ENCODE measurements around the gene UBE2O. TPM values are rescaled to one million over a fixed set of nuclear protein-coding genes. Genes with fewer than 3 reads are reported as not detected.

The UBE2O gene
- total RNA-seq, 1 experiment from 2014 or later = 68.9 TPM

DNA sequence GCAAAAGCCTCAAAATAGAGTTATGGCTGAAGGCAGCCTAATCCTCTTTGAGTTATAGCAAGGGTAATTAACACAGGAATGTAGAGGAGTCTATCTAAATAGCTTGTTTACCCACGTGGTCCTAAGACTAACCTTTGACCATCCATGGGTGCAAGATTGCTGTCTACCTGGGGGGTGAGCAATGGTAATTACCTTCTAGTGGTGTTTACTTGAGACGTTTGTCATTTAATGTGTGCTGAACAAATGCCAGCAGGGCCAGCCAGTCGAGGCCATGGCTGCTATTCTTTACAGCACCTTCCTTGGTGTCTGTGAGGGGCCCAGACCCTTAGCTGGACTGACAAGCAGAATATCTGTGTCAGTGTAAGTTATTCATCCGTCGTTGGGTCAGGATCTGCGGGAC is 85.3 kb downstream of the UBE2O start:
- ATAC-seq = no peak
- H3K36me3 Mint-ChIP-seq = no peaks in the 10 kb centered on the region
- peaks cover 26% of the 10 kb centered on the region for H3K4me1 Mint-ChIP-seq
- no peaks in the 10 kb centered on the region for H3K9me3 Mint-ChIP-seq
- H3K4me3 Mint-ChIP-seq = no peak overlapping the region
- POLR2A ChIA-PET = no interaction called here
- no peaks in the 10 kb centered on the region; the same call in 1 of the 2 replicates for H3K27me3 Mint-ChIP-seq (ENCODE audit: low read depth)
- TF ChIP-seq TCF7 (CRISPR knock-in tag; IDR thresholded peaks at IDR 0.05; ENCODE audit: low read depth) (no peak), TP53 (CRISPR knock-in tag; IDR thresholded peaks at IDR 0.05) (no peak), RORB (CRISPR knock-in tag; IDR thresholded peaks at IDR 0.05) (no peak), SOX15 (CRISPR knock-in tag; IDR thresholded peaks at IDR 0.05) (no peak), ZNF416 (CRISPR knock-in tag; IDR thresholded peaks at IDR 0.05) (no peak), RELA (CRISPR knock-in tag; IDR thresholded peaks at IDR 0.05; ENCODE audit: borderline replicate concordance) (no peak), OVOL2 (CRISPR knock-in tag; IDR thresholded peaks at IDR 0.05; ENCODE audit: borderline replicate concordance) (no peak)
- TF ChIP-seq, protein P1, sequence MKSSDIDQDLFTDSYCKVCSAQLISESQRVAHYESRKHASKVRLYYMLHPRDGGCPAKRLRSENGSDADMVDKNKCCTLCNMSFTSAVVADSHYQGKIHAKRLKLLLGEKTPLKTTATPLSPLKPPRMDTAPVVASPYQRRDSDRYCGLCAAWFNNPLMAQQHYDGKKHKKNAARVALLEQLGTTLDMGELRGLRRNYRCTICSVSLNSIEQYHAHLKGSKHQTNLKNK (CRISPR knock-in tag; IDR thresholded peaks at IDR 0.05) = no peak
- TF ChIP-seq, protein P2, sequence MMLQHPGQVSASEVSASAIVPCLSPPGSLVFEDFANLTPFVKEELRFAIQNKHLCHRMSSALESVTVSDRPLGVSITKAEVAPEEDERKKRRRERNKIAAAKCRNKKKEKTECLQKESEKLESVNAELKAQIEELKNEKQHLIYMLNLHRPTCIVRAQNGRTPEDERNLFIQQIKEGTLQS (CRISPR knock-in tag; conservative IDR thresholded peaks at IDR 0.05) = no peak
- TF ChIP-seq, protein P3, sequence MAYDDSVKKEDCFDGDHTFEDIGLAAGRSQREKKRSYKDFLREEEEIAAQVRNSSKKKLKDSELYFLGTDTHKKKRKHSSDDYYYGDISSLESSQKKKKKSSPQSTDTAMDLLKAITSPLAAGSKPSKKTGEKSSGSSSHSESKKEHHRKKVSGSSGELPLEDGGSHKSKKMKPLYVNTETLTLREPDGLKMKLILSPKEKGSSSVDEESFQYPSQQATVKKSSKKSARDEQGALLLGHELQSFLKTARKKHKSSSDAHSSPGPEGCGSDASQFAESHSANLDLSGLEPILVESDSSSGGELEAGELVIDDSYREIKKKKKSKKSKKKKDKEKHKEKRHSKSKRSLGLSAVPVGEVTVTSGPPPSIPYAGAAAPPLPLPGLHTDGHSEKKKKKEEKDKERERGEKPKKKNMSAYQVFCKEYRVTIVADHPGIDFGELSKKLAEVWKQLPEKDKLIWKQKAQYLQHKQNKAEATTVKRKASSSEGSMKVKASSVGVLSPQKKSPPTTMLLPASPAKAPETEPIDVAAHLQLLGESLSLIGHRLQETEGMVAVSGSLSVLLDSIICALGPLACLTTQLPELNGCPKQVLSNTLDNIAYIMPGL (CRISPR knock-in tag; IDR thresholded peaks at IDR 0.05) = no peak
- TF ChIP-seq, protein P4, sequence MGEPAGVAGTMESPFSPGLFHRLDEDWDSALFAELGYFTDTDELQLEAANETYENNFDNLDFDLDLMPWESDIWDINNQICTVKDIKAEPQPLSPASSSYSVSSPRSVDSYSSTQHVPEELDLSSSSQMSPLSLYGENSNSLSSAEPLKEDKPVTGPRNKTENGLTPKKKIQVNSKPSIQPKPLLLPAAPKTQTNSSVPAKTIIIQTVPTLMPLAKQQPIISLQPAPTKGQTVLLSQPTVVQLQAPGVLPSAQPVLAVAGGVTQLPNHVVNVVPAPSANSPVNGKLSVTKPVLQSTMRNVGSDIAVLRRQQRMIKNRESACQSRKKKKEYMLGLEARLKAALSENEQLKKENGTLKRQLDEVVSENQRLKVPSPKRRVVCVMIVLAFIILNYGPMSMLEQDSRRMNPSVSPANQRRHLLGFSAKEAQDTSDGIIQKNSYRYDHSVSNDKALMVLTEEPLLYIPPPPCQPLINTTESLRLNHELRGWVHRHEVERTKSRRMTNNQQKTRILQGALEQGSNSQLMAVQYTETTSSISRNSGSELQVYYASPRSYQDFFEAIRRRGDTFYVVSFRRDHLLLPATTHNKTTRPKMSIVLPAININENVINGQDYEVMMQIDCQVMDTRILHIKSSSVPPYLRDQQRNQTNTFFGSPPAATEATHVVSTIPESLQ (CRISPR knock-in tag; IDR thresholded peaks at IDR 0.05) = no peak
- TF ChIP-seq, protein P5, sequence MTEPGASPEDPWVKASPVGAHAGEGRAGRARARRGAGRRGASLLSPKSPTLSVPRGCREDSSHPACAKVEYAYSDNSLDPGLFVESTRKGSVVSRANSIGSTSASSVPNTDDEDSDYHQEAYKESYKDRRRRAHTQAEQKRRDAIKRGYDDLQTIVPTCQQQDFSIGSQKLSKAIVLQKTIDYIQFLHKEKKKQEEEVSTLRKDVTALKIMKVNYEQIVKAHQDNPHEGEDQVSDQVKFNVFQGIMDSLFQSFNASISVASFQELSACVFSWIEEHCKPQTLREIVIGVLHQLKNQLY (CRISPR knock-in tag; IDR thresholded peaks at IDR 0.05) = no peak
- DNase-seq (ENCODE audit: low spot score) = no peak
- CTCF ChIA-PET = interaction anchor here (3.5 to 4.3 kb wide), 2 partner anchors 15 to 30 kb away, joined by 34 to 54 read pairs; partner anchors contain the start of gene PRPSAP1
- peak overlapping the region; percentile 58; the same call in 1 of the 2 replicates for H3K27ac Mint-ChIP-seq

DNA sequence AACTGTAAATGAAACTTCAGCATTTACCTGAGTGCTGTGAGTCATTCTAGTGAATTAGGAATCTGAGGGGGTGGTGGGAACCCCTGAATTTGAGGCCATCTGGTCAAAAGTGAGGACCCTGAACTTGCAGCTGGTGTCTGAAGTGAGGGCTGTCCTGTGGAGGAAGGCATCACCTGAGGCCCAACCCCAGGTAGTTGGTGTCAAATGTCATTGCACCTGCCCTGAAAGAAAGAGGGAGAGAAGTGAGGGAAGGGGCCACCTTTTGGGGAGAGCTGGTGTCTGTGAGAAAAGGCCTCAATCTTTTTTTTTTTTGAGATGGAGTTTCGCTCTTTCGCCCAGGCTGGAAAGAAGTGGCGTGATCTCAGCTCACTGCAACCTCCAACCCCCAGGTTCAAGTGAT is 86.7 kb downstream of the UBE2O start:
- TF ChIP-seq GABPB1 (CRISPR knock-in tag; IDR thresholded peaks at IDR 0.05) (no peak), FOXK1 (CRISPR knock-in tag; IDR thresholded peaks at IDR 0.05) (no peak), ZNF138 (CRISPR knock-in tag; conservative IDR thresholded peaks at IDR 0.05) (no peak)
- peak overlapping the region; percentile 71 for H3K27ac Mint-ChIP-seq
- H3K9me3 Mint-ChIP-seq = no peaks in the 10 kb centered on the region
- POLR2A ChIA-PET = interaction anchor here (0.9 to 1.1 kb wide), 2 partner anchors 13 to 20 kb away, joined by 4 to 5 read pairs; no protein-coding TSS in a partner anchor
- H3K4me3 Mint-ChIP-seq = no peak overlapping the region
- ATAC-seq (peak; percentile 29), DNase-seq (ENCODE audit: low spot score) (no peak)
- CTCF ChIA-PET = interaction anchor here (0.6 to 5.8 kb wide), 27 partner anchors 10 to 352 kb away, joined by 3 to 102 read pairs (median 4); partner anchors contain the start of genes PRPSAP1, SPHK1, UBALD2 and UBE2O
- H3K4me1 Mint-ChIP-seq = peaks cover 26% of the 10 kb centered on the region
- no peaks in the 10 kb centered on the region; the same call in 1 of the 2 replicates for H3K27me3 Mint-ChIP-seq (ENCODE audit: low read depth)
- H3K36me3 Mint-ChIP-seq = no peaks in the 10 kb centered on the region

DNA sequence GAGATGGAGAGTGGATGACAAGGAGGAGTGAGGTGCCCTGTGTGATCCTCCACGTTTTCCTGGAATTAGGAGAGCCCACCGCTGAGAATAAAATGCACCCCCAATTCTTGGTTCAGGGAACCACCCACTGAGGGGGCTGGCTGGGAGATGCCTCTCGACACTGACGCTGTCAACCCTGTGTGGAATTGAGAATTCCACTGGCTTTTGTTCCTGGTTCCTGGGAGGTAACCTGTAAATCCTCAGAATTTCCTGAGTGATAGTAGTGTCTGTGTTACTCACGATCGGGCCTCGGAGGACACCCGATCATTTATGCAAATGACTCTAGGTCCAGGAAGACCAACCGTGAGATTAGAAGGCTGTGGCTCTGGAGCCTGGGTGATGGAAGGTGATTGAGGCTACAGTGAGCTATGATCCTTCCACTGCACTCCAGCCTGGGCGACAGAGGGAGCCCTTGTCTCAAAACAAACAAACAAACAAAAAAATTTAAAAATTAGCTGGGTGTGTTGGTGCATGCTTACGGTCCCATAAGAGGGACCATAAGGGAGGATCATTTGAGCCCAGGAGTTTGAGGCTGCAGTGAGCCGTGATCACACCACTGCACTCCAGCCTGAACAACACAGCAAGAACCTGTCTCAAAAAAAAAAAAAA is 87.6 kb downstream of the UBE2O start:
- peaks cover 26% of the 10 kb centered on the region for H3K4me1 Mint-ChIP-seq
- no peak overlapping the region for H3K4me3 Mint-ChIP-seq
- no peaks in the 10 kb centered on the region; the same call in 1 of the 2 replicates for H3K27me3 Mint-ChIP-seq (ENCODE audit: low read depth)
- ATAC-seq (peak; percentile 52), DNase-seq (ENCODE audit: low spot score) (no peak)
- ChIA-PET POLR2A (interaction anchor here (0.9 to 1.1 kb wide), 2 partner anchors 12 to 21 kb away, joined by 4 to 5 read pairs; no protein-coding TSS in a partner anchor), CTCF (interaction anchor here (0.5 to 5.8 kb wide), 30 partner anchors 10 to 405 kb away, joined by 3 to 102 read pairs (median 5); partner anchors contain the start of genes PRPSAP1, SPHK1, UBALD2 and UBE2O)
- H3K27ac Mint-ChIP-seq = 0 out of 2 replicates have a peak overlapping the region, but pooled peaks have one; percentile 25
- H3K36me3 Mint-ChIP-seq = no peaks in the 10 kb centered on the region
- no peaks in the 10 kb centered on the region for H3K9me3 Mint-ChIP-seq
- no peak for TF ChIP-seq ZNF396 (CRISPR knock-in tag; IDR thresholded peaks at IDR 0.05; ENCODE audit: borderline replicate concordance)
- TF ChIP-seq, protein P6, sequence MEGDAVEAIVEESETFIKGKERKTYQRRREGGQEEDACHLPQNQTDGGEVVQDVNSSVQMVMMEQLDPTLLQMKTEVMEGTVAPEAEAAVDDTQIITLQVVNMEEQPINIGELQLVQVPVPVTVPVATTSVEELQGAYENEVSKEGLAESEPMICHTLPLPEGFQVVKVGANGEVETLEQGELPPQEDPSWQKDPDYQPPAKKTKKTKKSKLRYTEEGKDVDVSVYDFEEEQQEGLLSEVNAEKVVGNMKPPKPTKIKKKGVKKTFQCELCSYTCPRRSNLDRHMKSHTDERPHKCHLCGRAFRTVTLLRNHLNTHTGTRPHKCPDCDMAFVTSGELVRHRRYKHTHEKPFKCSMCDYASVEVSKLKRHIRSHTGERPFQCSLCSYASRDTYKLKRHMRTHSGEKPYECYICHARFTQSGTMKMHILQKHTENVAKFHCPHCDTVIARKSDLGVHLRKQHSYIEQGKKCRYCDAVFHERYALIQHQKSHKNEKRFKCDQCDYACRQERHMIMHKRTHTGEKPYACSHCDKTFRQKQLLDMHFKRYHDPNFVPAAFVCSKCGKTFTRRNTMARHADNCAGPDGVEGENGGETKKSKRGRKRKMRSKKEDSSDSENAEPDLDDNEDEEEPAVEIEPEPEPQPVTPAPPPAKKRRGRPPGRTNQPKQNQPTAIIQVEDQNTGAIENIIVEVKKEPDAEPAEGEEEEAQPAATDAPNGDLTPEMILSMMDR (IDR thresholded peaks at IDR 0.05) = no peak
- TF ChIP-seq ETV6 (CRISPR knock-in tag; IDR thresholded peaks at IDR 0.05) = no peak
- TF ChIP-seq ESRRA (CRISPR knock-in tag; IDR thresholded peaks at IDR 0.05; ENCODE audit: borderline replicate concordance) = no peak
- no peak for TF ChIP-seq KAT7 (CRISPR knock-in tag; IDR thresholded peaks at IDR 0.05; ENCODE audit: borderline replicate concordance)
- TF ChIP-seq, protein P7, sequence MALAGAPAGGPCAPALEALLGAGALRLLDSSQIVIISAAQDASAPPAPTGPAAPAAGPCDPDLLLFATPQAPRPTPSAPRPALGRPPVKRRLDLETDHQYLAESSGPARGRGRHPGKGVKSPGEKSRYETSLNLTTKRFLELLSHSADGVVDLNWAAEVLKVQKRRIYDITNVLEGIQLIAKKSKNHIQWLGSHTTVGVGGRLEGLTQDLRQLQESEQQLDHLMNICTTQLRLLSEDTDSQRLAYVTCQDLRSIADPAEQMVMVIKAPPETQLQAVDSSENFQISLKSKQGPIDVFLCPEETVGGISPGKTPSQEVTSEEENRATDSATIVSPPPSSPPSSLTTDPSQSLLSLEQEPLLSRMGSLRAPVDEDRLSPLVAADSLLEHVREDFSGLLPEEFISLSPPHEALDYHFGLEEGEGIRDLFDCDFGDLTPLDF (CRISPR knock-in tag; IDR thresholded peaks at IDR 0.05) = no peak
